Endometrial microvascular endothelial cells (primary cell): ENCODE results near the gene YOD1. TPM values are rescaled to one million over a fixed set of nuclear protein-coding genes. Genes with fewer than 3 reads are reported as not detected.

ENCODE experiments used
- in situ Hi-C: cut with HindIII; loops from 2 replicates; pipeline ENCODE4 v1.10.0; 2017; ENCODE audit warnings: low sequenced_read_pairs, low pct_unique_long_range_greater_than_20kb; ENCODE audit errors: inconsistent ontology term
- total RNA-seq: library from RNA; depleted of rRNA; stranded (reverse); fragments of >200 nt; gene quantifications from one replicate; pipeline ENCODE4 v1.2.3, GENCODE V29; 2015; ENCODE audit errors: inconsistent ontology term

Gene YOD1
- total RNA-seq, 1 donor from 2014 or later, result 5.1 TPM

DNA sequence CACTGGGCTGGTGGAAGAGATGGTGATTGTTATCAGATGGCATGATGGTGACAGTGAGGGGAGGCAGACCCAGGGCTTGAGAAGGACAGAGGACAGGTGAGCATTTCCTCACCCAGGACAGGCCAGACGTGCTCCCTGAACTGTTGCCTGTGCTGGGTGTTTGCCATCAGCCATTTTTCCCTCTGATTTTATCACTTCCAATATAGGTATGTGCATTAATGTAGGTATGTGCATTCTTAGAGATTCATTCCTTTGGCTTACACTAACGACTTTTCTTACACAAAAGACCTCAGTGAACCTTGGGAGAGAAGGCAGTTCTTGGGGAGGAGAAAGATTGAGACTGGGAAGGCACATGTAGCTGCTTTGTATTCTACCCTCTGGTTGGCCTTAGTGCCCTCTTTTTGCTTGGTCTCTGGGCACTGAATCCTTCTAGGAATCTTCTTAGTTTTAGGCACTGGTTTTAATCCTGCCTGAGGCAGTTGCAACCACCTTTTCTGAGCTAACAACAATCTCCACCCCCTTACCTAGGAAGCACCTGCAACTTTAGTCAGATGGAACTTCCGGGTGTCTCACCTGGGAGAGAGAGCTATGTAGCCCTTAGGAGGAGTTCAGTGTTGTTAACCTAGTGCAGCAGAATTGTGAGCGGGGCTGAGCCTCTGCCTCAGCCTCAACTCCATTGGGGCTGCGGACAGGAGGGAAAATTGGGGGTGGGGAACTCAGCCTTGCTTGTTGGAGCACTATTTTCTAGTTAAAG lies 49.3 kb downstream of the YOD1 start:
- in situ Hi-C loops, result no loop called here

GRCh38 chr1:207000651-207001291 lies 50.2 kb downstream of the YOD1 start:
- in situ Hi-C loops, result no loop called here

DNA sequence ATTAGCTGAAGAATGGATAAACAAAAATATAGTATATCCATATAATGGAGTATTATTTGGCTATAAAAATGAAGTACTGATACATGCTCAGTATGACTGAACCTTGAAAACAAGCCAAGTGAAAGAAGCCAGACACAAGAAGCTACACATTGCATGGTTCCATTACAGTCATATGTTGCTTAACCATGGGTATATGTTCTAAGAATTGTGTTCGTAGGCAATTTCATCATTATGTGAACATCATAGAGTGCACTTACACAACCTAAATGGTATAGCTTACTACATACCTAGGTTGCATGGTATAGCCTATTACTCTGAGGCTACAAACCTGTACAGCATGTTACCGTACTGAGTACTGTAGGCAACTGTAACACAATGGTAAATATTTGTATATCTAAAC lies 52.2 kb downstream of the YOD1 start:
- in situ Hi-C loops, result no loop called here

Other genes with a start within 250 kb of the YOD1 start
- not detected for gene IL20, start 185.6 kb downstream of the YOD1 start, total RNA-seq
- not detected for gene IL24, start 153.8 kb downstream of the YOD1 start, total RNA-seq
- not detected for gene FCMR, start 129.3 kb downstream of the YOD1 start, total RNA-seq
- not detected for gene PIGR, start 104.7 kb downstream of the YOD1 start, total RNA-seq
- gene FCAMR, start 80.7 kb downstream of the YOD1 start, total RNA-seq, result not detected
- gene C1orf116, start 18.5 kb downstream of the YOD1 start, total RNA-seq, result not detected
- 0.09 TPM for gene PFKFB2, start 2.1 kb upstream of the YOD1 start, total RNA-seq
- not detected for gene C4BPB, start 37.7 kb upstream of the YOD1 start, total RNA-seq
- not detected for gene C4BPA, start 53.0 kb upstream of the YOD1 start, total RNA-seq